WTC11 (cell line): Measurements from ENCODE around the gene OGDH. TPM values are rescaled to one million over a fixed set of nuclear protein-coding genes. Genes with fewer than 3 reads are reported as not detected.

Source experiments
- ATAC-seq: fragments of 200-7000 bp; cut with Tn5 transposase; 2 replicates; pipeline ENCODE4 v1.10.0; 2021; ENCODE audit warnings: mild to moderate bottlenecking, moderate library complexity
- CTCF ChIA-PET: fragments of 300-600 bp; sonication (Branson Sonifier 250); formaldehyde crosslinking; loops from one replicate; lab custom pipeline; 2021; ENCODE audit warnings: antibody characterized with exemption; lab: Charles Lee
- POLR2A ChIA-PET: fragments of 350-600 bp; sonication (Branson Sonifier 250); formaldehyde crosslinking; loops from one replicate; lab custom pipeline; 2021; ENCODE audit warnings: antibody characterized with exemption; lab: Charles Lee
- DNase-seq: peaks from one replicate; pipeline ENCODE4 v3.0.0; 2021; ENCODE audit warnings: low spot score
- H3K27ac Mint-ChIP-seq: 2 replicates; pipeline ENCODE4 v1.8.0; 2021; ENCODE audit warnings: mixed read lengths
- H3K27me3 Mint-ChIP-seq: 2 replicates; pipeline ENCODE4 v1.8.0; 2021; ENCODE audit warnings: low read depth, mild to moderate bottlenecking, moderate library complexity, mixed read lengths
- H3K36me3 Mint-ChIP-seq: 2 replicates; pipeline ENCODE4 v1.8.0; 2021; ENCODE audit warnings: mixed read lengths
- H3K4me1 Mint-ChIP-seq: 2 replicates; pipeline ENCODE4 v1.8.0; 2022; ENCODE audit warnings: mixed read lengths
- H3K4me3 Mint-ChIP-seq: 2 replicates; pipeline ENCODE4 v1.8.0; 2021; ENCODE audit warnings: mild to moderate bottlenecking, moderate library complexity, mixed read lengths
- H3K9me3 Mint-ChIP-seq: 2 replicates; pipeline ENCODE4 v1.8.0; 2021; ENCODE audit warnings: mixed read lengths
- CDX4 ChIP-seq: fragments of 250-450 bp; sonication (Bioruptor Pico); IDR thresholded peaks from 2 replicates; pipeline ENCODE4 v1.9.0; 2021; ENCODE audit warnings: moderate library complexity, mild to moderate bottlenecking, inconsistent platforms, borderline replicate concordance
- ELF4 ChIP-seq: sonication (generic); formaldehyde crosslinking; IDR thresholded peaks from 2 replicates; pipeline ENCODE4 v1.8.1; 2022; ENCODE audit warnings: low read depth, mild to moderate bottlenecking, moderate library complexity, missing genetic modification reagents
- FOXJ3 ChIP-seq: sonication (generic); formaldehyde crosslinking; IDR thresholded peaks from 2 replicates; pipeline ENCODE4 v1.9.0; 2021; ENCODE audit warnings: missing genetic modification reagents, mild to moderate bottlenecking, borderline replicate concordance
- FOXP1 ChIP-seq: sonication (generic); formaldehyde crosslinking; IDR thresholded peaks from 2 replicates; pipeline ENCODE4 v1.8.0; 2022; ENCODE audit warnings: missing genetic modification reagents, mild to moderate bottlenecking, moderate library complexity, borderline replicate concordance
- MXD4 ChIP-seq: fragments of 250-450 bp; sonication (Bioruptor Pico); IDR thresholded peaks from 2 replicates; pipeline ENCODE4 v1.8.0; 2021; ENCODE audit warnings: mild to moderate bottlenecking, moderate library complexity, borderline replicate concordance
- NFYB ChIP-seq: sonication (generic); formaldehyde crosslinking; conservative IDR thresholded peaks from 2 replicates; pipeline ENCODE4 v1.8.0; 2022; ENCODE audit warnings: low read depth, missing genetic modification reagents
- PREB ChIP-seq: sonication (generic); formaldehyde crosslinking; IDR thresholded peaks from 2 replicates; pipeline ENCODE4 v1.8.1; 2022; ENCODE audit warnings: mild to moderate bottlenecking, missing genetic modification reagents, moderate library complexity, borderline replicate concordance
- SMAD3 ChIP-seq: sonication (generic); formaldehyde crosslinking; IDR thresholded peaks from 2 replicates; pipeline ENCODE4 v1.8.0; 2022; ENCODE audit warnings: missing genetic modification reagents, mild to moderate bottlenecking, borderline replicate concordance
- SMAD4 ChIP-seq: sonication (generic); formaldehyde crosslinking; IDR thresholded peaks from 2 replicates; pipeline ENCODE4 v1.8.0; 2022; ENCODE audit warnings: mild to moderate bottlenecking, missing genetic modification reagents
- USF1 ChIP-seq: sonication (generic); formaldehyde crosslinking; IDR thresholded peaks from 2 replicates; pipeline ENCODE4 v1.8.0; 2022; ENCODE audit warnings: mild to moderate bottlenecking, missing genetic modification reagents
- ZNF138 ChIP-seq: sonication (generic); formaldehyde crosslinking; conservative IDR thresholded peaks from 2 replicates; pipeline ENCODE4 v1.8.1; 2022; ENCODE audit warnings: mild to moderate bottlenecking, moderate library complexity, missing genetic modification reagents
- ZNF232 ChIP-seq: sonication (generic); formaldehyde crosslinking; IDR thresholded peaks from 2 replicates; pipeline ENCODE4 v1.8.0; 2022; ENCODE audit warnings: mild to moderate bottlenecking, missing genetic modification reagents
- ZNF317 ChIP-seq: sonication (generic); formaldehyde crosslinking; IDR thresholded peaks from 2 replicates; pipeline ENCODE4 v1.8.1; 2023; ENCODE audit warnings: low read depth, mild to moderate bottlenecking, moderate library complexity, missing genetic modification reagents, borderline replicate concordance
- ZNF396 ChIP-seq: fragments of 250-450 bp; sonication (Bioruptor Pico); IDR thresholded peaks from 2 replicates; pipeline ENCODE4 v1.8.0; 2021; ENCODE audit warnings: mild to moderate bottlenecking, moderate library complexity, borderline replicate concordance
- total RNA-seq: library from RNA; stranded (reverse); gene quantifications from 3 replicates; pipeline ENCODE4 v1.2.3, GENCODE V29; 2021
- TF ChIP-seq, protein P1 (sequence below): sonication (generic); formaldehyde crosslinking; conservative IDR thresholded peaks from 2 replicates; pipeline ENCODE4 v1.8.1; 2022; ENCODE audit warnings: mild to moderate bottlenecking, missing genetic modification reagents
- TF ChIP-seq, protein P2 (sequence below): sonication (generic); formaldehyde crosslinking; IDR thresholded peaks from 2 replicates; pipeline ENCODE4 v1.8.0; 2023; ENCODE audit warnings: mild to moderate bottlenecking, missing genetic modification reagents
- TF ChIP-seq, protein P3 (sequence below): fragments of 250-450 bp; sonication (Bioruptor Pico); IDR thresholded peaks from 2 replicates; pipeline ENCODE4 v1.8.0; 2021; ENCODE audit warnings: mild to moderate bottlenecking
- TF ChIP-seq, protein P4 (sequence below): sonication (generic); formaldehyde crosslinking; IDR thresholded peaks from 2 replicates; pipeline ENCODE4 v1.8.1; 2022; ENCODE audit warnings: low read depth, mild to moderate bottlenecking, moderate library complexity, missing genetic modification reagents, borderline replicate concordance

OGDH gene
- total RNA-seq, 1 experiment from 2014 or later = 79.6 TPM

DNA sequence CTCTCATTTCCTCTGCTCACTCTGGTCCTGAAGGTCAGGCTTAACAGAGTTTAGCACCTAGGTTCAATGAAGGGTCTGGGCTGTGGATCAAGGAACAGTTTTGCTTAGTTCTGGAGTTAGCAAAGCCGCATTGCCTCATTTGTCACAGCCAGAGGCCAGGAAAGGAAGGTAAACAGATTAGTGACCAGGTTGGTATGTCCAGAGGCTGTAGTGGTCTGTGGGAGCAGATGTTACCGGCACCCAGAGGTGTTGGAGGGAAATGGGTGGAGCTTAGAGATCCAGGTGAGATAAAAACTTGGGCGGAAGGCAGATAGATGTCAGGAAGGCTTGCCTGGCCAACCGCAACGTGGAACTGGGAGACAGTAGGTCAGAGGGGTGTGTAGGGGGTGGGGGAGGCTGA lies 105.6 kb downstream of the OGDH start:
- POLR2A ChIA-PET = no interaction called here
- no peaks in the 10 kb centered on the region for H3K4me1 Mint-ChIP-seq
- DNase-seq = no peak
- CTCF ChIA-PET = interaction anchor here (1.3 kb wide), 1 partner anchor 363 kb away, joined by 3 read pairs; no protein-coding TSS in a partner anchor
- peaks cover 5% of the 10 kb centered on the region; the same call in 1 of the 2 replicates for H3K36me3 Mint-ChIP-seq
- H3K27ac Mint-ChIP-seq = no peak overlapping the region
- no peak overlapping the region for H3K4me3 Mint-ChIP-seq
- no peaks in the 10 kb centered on the region; the same call in 1 of the 2 replicates for H3K27me3 Mint-ChIP-seq
- ATAC-seq = no peak
- H3K9me3 Mint-ChIP-seq = no peaks in the 10 kb centered on the region
- TF ChIP-seq ELF4 (CRISPR knock-in tag) (no peak), MXD4 (CRISPR knock-in tag) (no peak)
- TF ChIP-seq, all 79 proteins: peak for 0

- Mint-ChIP-seq H3K27ac (no peak overlapping the region), H3K4me3 (no peak overlapping the region), H3K36me3 (peaks cover 3% of the 10 kb centered on the region; the same call in 1 of the 2 replicates), H3K27me3 (no peaks in the 10 kb centered on the region; the same call in 1 of the 2 replicates), H3K4me1 (no peaks in the 10 kb centered on the region), H3K9me3 (peaks cover under 1% of the 10 kb centered on the region; the same call in 1 of the 2 replicates)
- ChIA-PET POLR2A (no interaction called here), CTCF (interaction anchor here (1.3 kb wide), 1 partner anchor 364 kb away, joined by 3 read pairs; no protein-coding TSS in a partner anchor)
- DNase-seq (no peak), ATAC-seq (no peak)
- TF ChIP-seq ZNF138 (no peak), PREB (CRISPR knock-in tag) (no peak), CDX4 (CRISPR knock-in tag) (no peak), ZNF396 (CRISPR knock-in tag) (no peak), FOXP1 (CRISPR knock-in tag) (no peak)
- TF ChIP-seq, protein P1, sequence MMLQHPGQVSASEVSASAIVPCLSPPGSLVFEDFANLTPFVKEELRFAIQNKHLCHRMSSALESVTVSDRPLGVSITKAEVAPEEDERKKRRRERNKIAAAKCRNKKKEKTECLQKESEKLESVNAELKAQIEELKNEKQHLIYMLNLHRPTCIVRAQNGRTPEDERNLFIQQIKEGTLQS (CRISPR knock-in tag) = no peak
Measured at GRCh38 chr7:44713141-44713540, 106.7 kb downstream of the OGDH start.

GRCh38 chr7:44713680-44714335 lies 107.4 kb downstream of the OGDH start:
- Mint-ChIP-seq H3K27me3 (no peaks in the 10 kb centered on the region; the same call in 1 of the 2 replicates), H3K9me3 (peaks cover 6% of the 10 kb centered on the region; the same call in 1 of the 2 replicates), H3K4me1 (no peaks in the 10 kb centered on the region), H3K36me3 (peaks cover 3% of the 10 kb centered on the region; the same call in 1 of the 2 replicates), H3K4me3 (no peak overlapping the region), H3K27ac (no peak overlapping the region)
- CTCF ChIA-PET = no interaction called here
- ATAC-seq = no peak
- DNase-seq = no peak
- POLR2A ChIA-PET = no interaction called here
- TF ChIP-seq ZNF232 (CRISPR knock-in tag) (no peak), NFYB (no peak), SMAD4 (CRISPR knock-in tag) (no peak), SMAD3 (CRISPR knock-in tag) (no peak), USF1 (no peak), FOXJ3 (no peak), ZNF317 (CRISPR knock-in tag) (no peak)
- TF ChIP-seq, protein P2, sequence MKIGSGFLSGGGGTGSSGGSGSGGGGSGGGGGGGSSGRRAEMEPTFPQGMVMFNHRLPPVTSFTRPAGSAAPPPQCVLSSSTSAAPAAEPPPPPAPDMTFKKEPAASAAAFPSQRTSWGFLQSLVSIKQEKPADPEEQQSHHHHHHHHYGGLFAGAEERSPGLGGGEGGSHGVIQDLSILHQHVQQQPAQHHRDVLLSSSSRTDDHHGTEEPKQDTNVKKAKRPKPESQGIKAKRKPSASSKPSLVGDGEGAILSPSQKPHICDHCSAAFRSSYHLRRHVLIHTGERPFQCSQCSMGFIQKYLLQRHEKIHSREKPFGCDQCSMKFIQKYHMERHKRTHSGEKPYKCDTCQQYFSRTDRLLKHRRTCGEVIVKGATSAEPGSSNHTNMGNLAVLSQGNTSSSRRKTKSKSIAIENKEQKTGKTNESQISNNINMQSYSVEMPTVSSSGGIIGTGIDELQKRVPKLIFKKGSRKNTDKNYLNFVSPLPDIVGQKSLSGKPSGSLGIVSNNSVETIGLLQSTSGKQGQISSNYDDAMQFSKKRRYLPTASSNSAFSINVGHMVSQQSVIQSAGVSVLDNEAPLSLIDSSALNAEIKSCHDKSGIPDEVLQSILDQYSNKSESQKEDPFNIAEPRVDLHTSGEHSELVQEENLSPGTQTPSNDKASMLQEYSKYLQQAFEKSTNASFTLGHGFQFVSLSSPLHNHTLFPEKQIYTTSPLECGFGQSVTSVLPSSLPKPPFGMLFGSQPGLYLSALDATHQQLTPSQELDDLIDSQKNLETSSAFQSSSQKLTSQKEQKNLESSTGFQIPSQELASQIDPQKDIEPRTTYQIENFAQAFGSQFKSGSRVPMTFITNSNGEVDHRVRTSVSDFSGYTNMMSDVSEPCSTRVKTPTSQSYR = no peak
- TF ChIP-seq, protein P3, sequence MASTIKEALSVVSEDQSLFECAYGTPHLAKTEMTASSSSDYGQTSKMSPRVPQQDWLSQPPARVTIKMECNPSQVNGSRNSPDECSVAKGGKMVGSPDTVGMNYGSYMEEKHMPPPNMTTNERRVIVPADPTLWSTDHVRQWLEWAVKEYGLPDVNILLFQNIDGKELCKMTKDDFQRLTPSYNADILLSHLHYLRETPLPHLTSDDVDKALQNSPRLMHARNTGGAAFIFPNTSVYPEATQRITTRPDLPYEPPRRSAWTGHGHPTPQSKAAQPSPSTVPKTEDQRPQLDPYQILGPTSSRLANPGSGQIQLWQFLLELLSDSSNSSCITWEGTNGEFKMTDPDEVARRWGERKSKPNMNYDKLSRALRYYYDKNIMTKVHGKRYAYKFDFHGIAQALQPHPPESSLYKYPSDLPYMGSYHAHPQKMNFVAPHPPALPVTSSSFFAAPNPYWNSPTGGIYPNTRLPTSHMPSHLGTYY (CRISPR knock-in tag) = no peak
- TF ChIP-seq, protein P4, sequence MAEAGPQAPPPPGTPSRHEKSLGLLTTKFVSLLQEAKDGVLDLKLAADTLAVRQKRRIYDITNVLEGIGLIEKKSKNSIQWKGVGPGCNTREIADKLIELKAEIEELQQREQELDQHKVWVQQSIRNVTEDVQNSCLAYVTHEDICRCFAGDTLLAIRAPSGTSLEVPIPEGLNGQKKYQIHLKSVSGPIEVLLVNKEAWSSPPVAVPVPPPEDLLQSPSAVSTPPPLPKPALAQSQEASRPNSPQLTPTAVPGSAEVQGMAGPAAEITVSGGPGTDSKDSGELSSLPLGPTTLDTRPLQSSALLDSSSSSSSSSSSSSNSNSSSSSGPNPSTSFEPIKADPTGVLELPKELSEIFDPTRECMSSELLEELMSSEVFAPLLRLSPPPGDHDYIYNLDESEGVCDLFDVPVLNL = no peak
